GM12801 (cell line): Measurements from ENCODE around the gene MED10.

Source experiments
- TF ChIP-seq, protein P1 (sequence below): IDR thresholded peaks from one replicate; pipeline ENCODE4 v1.5.1; 2011; ENCODE audit warnings: control low read depth; ENCODE audit not compliant: insufficient read length; ENCODE audit errors: extremely low read depth

MED10 gene

DNA sequence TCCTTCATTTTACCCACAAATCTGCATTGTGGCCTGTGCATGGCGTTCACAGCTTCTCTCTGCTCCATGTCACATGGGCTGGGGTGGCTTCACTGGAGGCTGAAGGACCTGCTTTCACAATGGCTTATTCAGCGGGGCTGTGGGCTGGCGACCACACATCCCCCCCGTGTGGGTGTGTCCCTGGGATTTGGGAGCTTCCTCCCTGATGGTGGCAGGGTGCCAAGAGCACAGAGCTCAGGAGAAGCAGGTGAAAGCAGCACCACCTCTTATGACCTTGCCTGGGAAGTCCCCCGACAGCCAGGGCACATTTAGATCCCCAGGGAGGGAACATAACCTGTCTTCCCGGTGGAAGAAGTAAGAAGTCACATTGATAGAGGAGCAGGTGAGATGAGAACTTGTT, 5.0 kb upstream of the MED10 start:
- TF ChIP-seq, protein P1, sequence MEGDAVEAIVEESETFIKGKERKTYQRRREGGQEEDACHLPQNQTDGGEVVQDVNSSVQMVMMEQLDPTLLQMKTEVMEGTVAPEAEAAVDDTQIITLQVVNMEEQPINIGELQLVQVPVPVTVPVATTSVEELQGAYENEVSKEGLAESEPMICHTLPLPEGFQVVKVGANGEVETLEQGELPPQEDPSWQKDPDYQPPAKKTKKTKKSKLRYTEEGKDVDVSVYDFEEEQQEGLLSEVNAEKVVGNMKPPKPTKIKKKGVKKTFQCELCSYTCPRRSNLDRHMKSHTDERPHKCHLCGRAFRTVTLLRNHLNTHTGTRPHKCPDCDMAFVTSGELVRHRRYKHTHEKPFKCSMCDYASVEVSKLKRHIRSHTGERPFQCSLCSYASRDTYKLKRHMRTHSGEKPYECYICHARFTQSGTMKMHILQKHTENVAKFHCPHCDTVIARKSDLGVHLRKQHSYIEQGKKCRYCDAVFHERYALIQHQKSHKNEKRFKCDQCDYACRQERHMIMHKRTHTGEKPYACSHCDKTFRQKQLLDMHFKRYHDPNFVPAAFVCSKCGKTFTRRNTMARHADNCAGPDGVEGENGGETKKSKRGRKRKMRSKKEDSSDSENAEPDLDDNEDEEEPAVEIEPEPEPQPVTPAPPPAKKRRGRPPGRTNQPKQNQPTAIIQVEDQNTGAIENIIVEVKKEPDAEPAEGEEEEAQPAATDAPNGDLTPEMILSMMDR = no peak

DNA sequence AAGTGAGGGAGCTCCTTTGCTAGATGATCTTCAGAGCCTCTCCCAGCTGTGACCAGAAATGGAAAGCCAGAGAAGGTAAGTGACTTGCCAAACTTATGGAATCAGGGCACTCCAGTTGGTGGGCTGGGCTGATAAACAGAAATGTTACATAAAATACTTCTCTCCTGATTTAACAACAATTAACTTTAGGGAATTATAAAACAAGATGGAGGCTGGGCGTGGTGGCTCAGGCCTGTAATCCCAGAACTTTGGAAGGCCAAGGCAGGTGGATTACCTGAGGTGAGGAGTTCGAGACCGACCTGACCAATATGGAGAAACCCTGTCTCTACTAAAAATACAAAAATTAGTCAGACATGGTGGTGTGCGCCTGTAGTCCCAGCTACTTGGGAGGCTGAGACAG, 899 bp upstream of the MED10 start:
- TF ChIP-seq, protein P1 = no peak

DNA sequence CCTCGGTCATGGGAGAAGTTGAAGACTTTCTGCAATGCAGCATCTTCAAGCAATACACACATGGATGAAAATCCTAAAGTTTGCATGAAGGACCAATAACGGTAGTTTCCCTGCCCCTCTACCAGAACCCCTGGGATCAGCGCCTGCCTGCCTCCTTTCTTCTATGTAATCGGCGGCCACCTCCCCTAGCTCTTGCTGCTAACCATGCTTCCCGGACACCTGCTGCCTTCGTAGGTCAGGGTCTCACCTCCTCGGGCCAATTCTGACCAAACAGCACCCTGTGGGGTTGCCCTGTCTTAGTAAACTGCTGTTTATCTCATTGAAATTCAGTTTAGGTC, 388 bp upstream of the MED10 start:
- TF ChIP-seq, protein P1 = no peak

DNA sequence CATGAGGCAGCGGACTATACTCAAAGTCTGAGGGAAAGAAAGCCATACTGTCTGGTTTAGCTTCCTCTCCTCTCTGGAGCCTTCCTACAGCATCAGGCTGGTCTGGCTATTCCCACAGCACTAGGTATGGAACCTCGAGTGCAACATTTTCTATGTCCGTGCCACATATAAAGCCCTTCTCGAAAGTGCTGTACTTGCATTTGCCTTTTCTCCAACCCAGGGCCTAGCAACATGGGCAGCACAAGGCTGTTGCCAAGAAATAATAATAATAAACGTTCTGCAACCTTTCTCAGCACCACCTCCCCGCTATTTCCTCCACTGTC, 804 bp downstream of the MED10 start:
- TF ChIP-seq, protein P1 = no peak

GRCh38 chr5:6376974-6377520, 1.3 kb downstream of the MED10 start:
- TF ChIP-seq, protein P1 = no peak

- TF ChIP-seq, protein P1 = no peak
Measured at GRCh38 chr5:6373081-6373846, 5.1 kb downstream of the MED10 start.

- TF ChIP-seq, protein P1 = no peak
Measured at GRCh38 chr5:6372251-6373080, 5.9 kb downstream of the MED10 start.
